ENCODE data around the gene CAMK2N1.

Gene CAMK2N1

DNA sequence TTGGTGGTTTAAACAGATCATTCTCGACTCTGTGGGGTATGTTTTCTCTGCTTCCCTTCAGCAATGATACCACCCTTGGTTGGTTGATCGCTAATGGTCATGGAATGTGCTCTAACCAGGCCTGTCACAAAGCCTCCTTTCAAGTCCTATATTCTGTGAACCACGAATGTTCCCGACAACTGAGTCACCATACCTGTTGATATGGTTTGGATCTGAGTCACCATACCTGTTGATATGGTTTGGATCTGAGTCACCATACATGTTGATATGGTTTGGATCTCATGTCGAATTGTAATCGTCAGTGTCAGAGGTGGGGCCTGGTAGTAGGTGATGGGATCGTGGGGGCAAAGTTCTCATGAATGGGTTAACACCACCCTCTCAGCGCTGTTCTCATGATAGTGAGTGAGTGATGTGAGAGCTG, 10.2 kb upstream of the CAMK2N1 start:
- no peak overlapping the region for H3K18ac ChIP-seq (ENCODE audit: low read length)
- H3K4me3 ChIP-seq (ENCODE audit: low read depth, low read length), result no peak overlapping the region
- H3K27ac ChIP-seq (ENCODE audit: low read depth, low read length), result no peak overlapping the region
- H2BK5ac ChIP-seq (ENCODE audit: low read depth, low read length, poor library complexity), result no peak overlapping the region
- H3K79me1 ChIP-seq (ENCODE audit: low read length), result no peaks in the 10 kb centered on the region
- H3K9ac ChIP-seq (ENCODE audit: low read length), result no peak overlapping the region
- peaks cover 29 to 30% of the 10 kb centered on the region in 2 experiments for H3K36me3 ChIP-seq (ENCODE audit: control insufficient read depth in 1 of 2, insufficient read depth in 2 of 2, low read length in 2 of 2)
- H3K9me3 ChIP-seq (ENCODE audit: insufficient read depth, low read depth, low read length), result no peaks in the 10 kb centered on the region
- no peak overlapping the region for H3K4ac ChIP-seq (ENCODE audit: low read depth, low read length)
- H3K27me3 ChIP-seq (ENCODE audit: insufficient read depth, low read length), result no peaks in the 10 kb centered on the region
- H2BK12ac ChIP-seq (ENCODE audit: low read length), result no peak overlapping the region
- H3K4me2 ChIP-seq (ENCODE audit: low read length), result no peak overlapping the region
- H4K12ac ChIP-seq (ENCODE audit: low read depth, low read length), result no peak overlapping the region
- H4K8ac ChIP-seq (ENCODE audit: low read depth, low read length), result no peak overlapping the region
- H3K4me1 ChIP-seq (ENCODE audit: control insufficient read depth in 1 of 2, insufficient read depth in 2 of 2, low read length in 2 of 2), result peaks cover 13 to 20% of the 10 kb centered on the region in 2 experiments
- no peak overlapping the region for H2BK120ac ChIP-seq (ENCODE audit: insufficient read depth, low read length, poor library complexity)
- no peak overlapping the region for H3K23ac ChIP-seq (ENCODE audit: low read length)
- no peak overlapping the region for H2AFZ ChIP-seq (ENCODE audit: insufficient read depth, low read length, poor library complexity)
- DNase-seq, result peak; percentile 90 to 96
- no peak overlapping the region for H3K14ac ChIP-seq (ENCODE audit: low read length)
- H2AK5ac ChIP-seq (ENCODE audit: low read length), result no peak overlapping the region
- no peak overlapping the region for H4K91ac ChIP-seq (ENCODE audit: low read depth, low read length)
- no CpG with 5 or more reads among the region's 8 CpGs for WGBS (ENCODE audit: extremely low coverage, insufficient coverage, insufficient read length)
- no peaks in the 10 kb centered on the region for H3K79me2 ChIP-seq (ENCODE audit: control insufficient read depth, insufficient read depth, low read length, poor library complexity)

DNA sequence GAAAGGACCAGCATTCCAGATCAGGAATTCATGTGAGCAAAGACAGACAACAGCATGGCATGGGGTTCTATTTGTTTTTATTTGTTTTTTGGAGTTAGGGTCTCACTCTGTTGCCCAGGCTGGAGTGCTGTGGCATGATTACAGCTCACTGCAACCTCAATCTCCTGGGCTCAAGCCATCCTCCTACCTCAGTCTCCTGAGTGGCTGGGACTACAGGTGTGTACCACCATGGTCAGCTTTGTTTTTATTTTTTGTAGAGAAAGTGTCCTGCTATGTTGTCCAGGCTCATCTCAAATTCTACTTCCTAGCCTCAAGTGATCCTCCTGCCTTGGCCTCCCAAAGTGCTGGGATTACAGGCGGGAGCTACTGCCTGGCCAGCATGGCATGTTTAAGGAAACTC, 9.7 kb upstream of the CAMK2N1 start:
- Histone ChIP-seq H3K27ac (ENCODE audit: low read depth, low read length) (no peak overlapping the region), H3K14ac (ENCODE audit: low read length) (no peak overlapping the region), H3K4me1 (ENCODE audit: control insufficient read depth in 1 of 2, insufficient read depth in 2 of 2, low read length in 2 of 2) (peaks cover 13 to 20% of the 10 kb centered on the region in 2 experiments), H3K4me2 (ENCODE audit: low read length) (no peak overlapping the region), H3K36me3 (ENCODE audit: control insufficient read depth in 1 of 2, insufficient read depth in 2 of 2, low read length in 2 of 2) (peaks cover 23 to 24% of the 10 kb centered on the region in 2 experiments), H2BK12ac (ENCODE audit: low read length) (no peak overlapping the region), H3K79me2 (ENCODE audit: control insufficient read depth, insufficient read depth, low read length, poor library complexity) (no peaks in the 10 kb centered on the region), H4K8ac (ENCODE audit: low read depth, low read length) (no peak overlapping the region), H3K4ac (ENCODE audit: low read depth, low read length) (no peak overlapping the region), H3K23ac (ENCODE audit: low read length) (no peak overlapping the region), H2AK5ac (ENCODE audit: low read length) (no peak overlapping the region), H2BK5ac (ENCODE audit: low read depth, low read length, poor library complexity) (no peak overlapping the region), H3K4me3 (ENCODE audit: low read depth, low read length) (no peak overlapping the region), H3K27me3 (ENCODE audit: insufficient read depth, low read length) (no peaks in the 10 kb centered on the region), H3K9me3 (ENCODE audit: insufficient read depth, low read depth, low read length) (no peaks in the 10 kb centered on the region), H4K91ac (ENCODE audit: low read depth, low read length) (no peak overlapping the region), H2BK120ac (ENCODE audit: insufficient read depth, low read length, poor library complexity) (no peak overlapping the region), H3K18ac (ENCODE audit: low read length) (no peak overlapping the region), H3K79me1 (ENCODE audit: low read length) (no peaks in the 10 kb centered on the region), H2AFZ (ENCODE audit: insufficient read depth, low read length, poor library complexity) (no peak overlapping the region), H4K12ac (ENCODE audit: low read depth, low read length) (no peak overlapping the region), H3K9ac (ENCODE audit: low read length) (no peak overlapping the region)
- no peak for DNase-seq
- WGBS (ENCODE audit: extremely low coverage, insufficient coverage, insufficient read length), result no CpG with 5 or more reads among the region's 1 CpG

GRCh38 chr1:20494609-20495311, 8.8 kb upstream of the CAMK2N1 start:
- Histone ChIP-seq H3K9me3 (ENCODE audit: insufficient read depth, low read depth, low read length) (no peaks in the 10 kb centered on the region), H2AFZ (ENCODE audit: insufficient read depth, low read length, poor library complexity) (no peak overlapping the region), H3K79me2 (ENCODE audit: control insufficient read depth, insufficient read depth, low read length, poor library complexity) (no peaks in the 10 kb centered on the region), H3K4me1 (ENCODE audit: control insufficient read depth in 1 of 2, insufficient read depth in 2 of 2, low read length in 2 of 2) (peaks cover 13 to 20% of the 10 kb centered on the region in 2 experiments), H3K79me1 (ENCODE audit: low read length) (no peaks in the 10 kb centered on the region), H3K23ac (ENCODE audit: low read length) (no peak overlapping the region), H3K18ac (ENCODE audit: low read length) (no peak overlapping the region), H3K14ac (ENCODE audit: low read length) (no peak overlapping the region), H4K8ac (ENCODE audit: low read depth, low read length) (no peak overlapping the region), H3K36me3 (ENCODE audit: control insufficient read depth in 1 of 2, insufficient read depth in 2 of 2, low read length in 2 of 2) (peaks cover 14 to 15% of the 10 kb centered on the region in 2 experiments), H3K4me3 (ENCODE audit: low read depth, low read length) (no peak overlapping the region), H4K12ac (ENCODE audit: low read depth, low read length) (no peak overlapping the region), H2BK12ac (ENCODE audit: low read length) (no peak overlapping the region), H3K9ac (ENCODE audit: low read length) (no peak overlapping the region), H3K4me2 (ENCODE audit: low read length) (no peak overlapping the region), H3K4ac (ENCODE audit: low read depth, low read length) (no peak overlapping the region), H4K91ac (ENCODE audit: low read depth, low read length) (no peak overlapping the region), H2BK120ac (ENCODE audit: insufficient read depth, low read length, poor library complexity) (no peak overlapping the region), H2BK5ac (ENCODE audit: low read depth, low read length, poor library complexity) (no peak overlapping the region), H3K27ac (ENCODE audit: low read depth, low read length) (no peak overlapping the region), H3K27me3 (ENCODE audit: insufficient read depth, low read length) (no peaks in the 10 kb centered on the region), H2AK5ac (ENCODE audit: low read length) (no peak overlapping the region)
- peak; percentile 63 to 78 for DNase-seq
- WGBS (ENCODE audit: extremely low coverage, insufficient coverage, insufficient read length), result no CpG with 5 or more reads among the region's 5 CpGs

- Histone ChIP-seq H2BK12ac (ENCODE audit: low read length) (no peak overlapping the region), H4K8ac (ENCODE audit: low read depth, low read length) (no peak overlapping the region), H4K12ac (ENCODE audit: low read depth, low read length) (no peak overlapping the region), H3K4me2 (ENCODE audit: low read length) (peak overlapping the region; percentile 13), H3K4ac (ENCODE audit: low read depth, low read length) (no peak overlapping the region), H2BK120ac (ENCODE audit: insufficient read depth, low read length, poor library complexity) (no peak overlapping the region), H3K14ac (ENCODE audit: low read length) (no peak overlapping the region), H4K91ac (ENCODE audit: low read depth, low read length) (no peak overlapping the region), H3K18ac (ENCODE audit: low read length) (no peak overlapping the region), H2AK5ac (ENCODE audit: low read length) (no peak overlapping the region), H2AFZ (ENCODE audit: insufficient read depth, low read length, poor library complexity) (no peak overlapping the region), H3K79me1 (ENCODE audit: low read length) (no peaks in the 10 kb centered on the region), H3K23ac (ENCODE audit: low read length) (no peak overlapping the region), H2BK5ac (ENCODE audit: low read depth, low read length, poor library complexity) (no peak overlapping the region), H3K4me3 (ENCODE audit: low read depth, low read length) (no peak overlapping the region), H3K79me2 (ENCODE audit: control insufficient read depth, insufficient read depth, low read length, poor library complexity) (no peaks in the 10 kb centered on the region), H3K9me3 (ENCODE audit: insufficient read depth, low read depth, low read length) (no peaks in the 10 kb centered on the region), H3K27ac (ENCODE audit: low read depth, low read length) (no peak overlapping the region), H3K36me3 (ENCODE audit: control insufficient read depth in 1 of 2, insufficient read depth in 2 of 2, low read length in 2 of 2) (peaks cover 7 to 8% of the 10 kb centered on the region in 2 experiments), H3K4me1 (ENCODE audit: control insufficient read depth in 1 of 2, insufficient read depth in 2 of 2, low read length in 2 of 2) (peaks cover 13 to 20% of the 10 kb centered on the region in 2 experiments), H3K9ac (ENCODE audit: low read length) (no peak overlapping the region), H3K27me3 (ENCODE audit: insufficient read depth, low read length) (no peaks in the 10 kb centered on the region)
- peak; percentile 75 to 94 for DNase-seq
- no CpG with 5 or more reads among the region's 16 CpGs for WGBS (ENCODE audit: extremely low coverage, insufficient coverage, insufficient read length)
Observed at GRCh38 chr1:20493839-20494608, 8.0 kb upstream of the CAMK2N1 start.

Measured in trophoblast cell (in vitro differentiated cells and primary cell).